Common myeloid progenitor, CD34-positive (primary cell): ENCODE measurements around the gene APBA1.

Experiments
- CTCF ChIA-PET: fragments of 350-600 bp; sonication (Branson Sonifier 250); formaldehyde crosslinking; loops from one replicate; lab custom pipeline; 2021; ENCODE audit warnings: antibody characterized with exemption; lab: Charles Lee
- POLR2A ChIA-PET: fragments of 350-600 bp; sonication (Branson Sonifier 250); formaldehyde crosslinking; loops from one replicate; lab custom pipeline; 2021; ENCODE audit warnings: antibody characterized with exemption; lab: Charles Lee
- DNase-seq, 3 donors: peaks; one replicate each; pipeline versions ENCODE4 v3.0.0 to v3.0.0-alpha.2; 2013
- H3K27ac ChIP-seq, 2 experiments: 1 replicate in 1 of 2; 2 replicates in 1 of 2; pipeline ENCODE4 v1.7.0; 2013; ENCODE audit warnings: inconsistent platforms in 2 of 2, low read length in 2 of 2, mild to moderate bottlenecking in 2 of 2, low read depth in 1 of 2, moderate library complexity in 1 of 2; ENCODE audit not compliant: severe bottlenecking in 2 of 2, insufficient read depth in 1 of 2, poor library complexity in 1 of 2
- H3K27me3 ChIP-seq, 5 experiments: replicated peaks in 2 of 5; 1 replicate in 3 of 5; 2 replicates in 2 of 5; pipeline versions ENCODE4 v1.6.1 to v1.7.0; 2013; ENCODE audit warnings: low read length in 4 of 5, mild to moderate bottlenecking in 2 of 5, moderate library complexity in 2 of 5, inconsistent platforms in 1 of 5; ENCODE audit not compliant: insufficient read depth in 5 of 5, control insufficient read depth in 4 of 5
- H3K36me3 ChIP-seq, 4 experiments: 1 replicate in 2 of 4; 2 replicates in 2 of 4; pipeline versions ENCODE4 v1.6.1 to v1.7.0; 2013; ENCODE audit warnings: low read length in 3 of 4, control low read depth in 1 of 4, mild to moderate bottlenecking in 1 of 4; ENCODE audit not compliant: control insufficient read depth in 4 of 4, insufficient read depth in 4 of 4
- H3K4me1 ChIP-seq, 4 experiments: 1 replicate in 3 of 4; 2 replicates in 1 of 4; pipeline versions ENCODE4 v1.6.1 to v1.7.1; 2013; ENCODE audit warnings: low read length in 3 of 4, mild to moderate bottlenecking in 3 of 4, control low read depth in 1 of 4, inconsistent platforms in 1 of 4, moderate library complexity in 1 of 4; ENCODE audit not compliant: control insufficient read depth in 4 of 4, insufficient read depth in 4 of 4; ENCODE audit errors: control extremely low read depth in 1 of 4
- H3K4me3 ChIP-seq, 7 experiments: 1 replicate in 4 of 7; 2 replicates in 3 of 7; pipeline versions ENCODE4 v1.5.1 to v1.7.0; 2013; ENCODE audit warnings: mild to moderate bottlenecking in 7 of 7, low read length in 6 of 7, moderate library complexity in 6 of 7, inconsistent platforms in 2 of 7, low read depth in 2 of 7, control low read depth in 1 of 7; ENCODE audit not compliant: insufficient read depth in 4 of 7, control insufficient read depth in 1 of 7; ENCODE audit errors: extremely low read depth in 1 of 7
- H3K9me3 ChIP-seq, 5 experiments: 1 replicate in 4 of 5; 2 replicates in 1 of 5; pipeline versions ENCODE4 v1.6.1 to v1.7.1; 2013; ENCODE audit warnings: low read length in 4 of 5, mild to moderate bottlenecking in 2 of 5, inconsistent platforms in 1 of 5, low read depth in 1 of 5, moderate library complexity in 1 of 5; ENCODE audit not compliant: control insufficient read depth in 4 of 5, insufficient read depth in 2 of 5; ENCODE audit errors: control extremely low read depth in 1 of 5
- WGBS: methylation state at CpG from one replicate; pipeline ENCODE4 v1.1.5; 2013; ENCODE audit not compliant: insufficient coverage; 5-methylcytosine and 5-hydroxymethylcytosine counted together

Gene APBA1

DNA sequence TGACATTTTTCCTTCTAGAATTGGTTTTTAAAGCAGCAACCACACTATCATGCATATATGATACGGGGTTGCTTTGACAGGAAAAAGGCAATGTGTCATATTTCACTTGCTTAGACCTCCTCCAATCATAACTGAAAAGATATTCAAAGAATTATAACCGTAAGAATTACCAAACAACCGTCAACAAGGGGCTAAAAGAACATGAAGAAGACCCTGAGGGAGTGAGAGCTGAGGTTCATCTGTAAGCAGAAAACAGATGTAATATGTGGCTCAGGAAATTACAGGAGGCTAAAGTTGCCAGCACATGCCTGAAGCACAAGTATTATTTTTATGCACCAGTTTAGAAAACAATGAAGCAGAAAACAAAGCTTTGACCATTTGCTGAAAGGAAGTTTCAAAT is 78.9 kb downstream of the APBA1 start:
- H3K4me1 ChIP-seq = no peaks in the 10 kb centered on the region
- no peaks in the 10 kb centered on the region for H3K36me3 ChIP-seq
- ChIA-PET POLR2A (no interaction called here), CTCF (no interaction called here)
- 60% methylated on average over 1 of the region's 3 CpGs for WGBS
- H3K27me3 ChIP-seq = no peaks in the 10 kb centered on the region
- no peak overlapping the region for H3K27ac ChIP-seq
- no peak overlapping the region for H3K4me3 ChIP-seq
- no peak for DNase-seq
- no peaks in the 10 kb centered on the region for H3K9me3 ChIP-seq

DNA sequence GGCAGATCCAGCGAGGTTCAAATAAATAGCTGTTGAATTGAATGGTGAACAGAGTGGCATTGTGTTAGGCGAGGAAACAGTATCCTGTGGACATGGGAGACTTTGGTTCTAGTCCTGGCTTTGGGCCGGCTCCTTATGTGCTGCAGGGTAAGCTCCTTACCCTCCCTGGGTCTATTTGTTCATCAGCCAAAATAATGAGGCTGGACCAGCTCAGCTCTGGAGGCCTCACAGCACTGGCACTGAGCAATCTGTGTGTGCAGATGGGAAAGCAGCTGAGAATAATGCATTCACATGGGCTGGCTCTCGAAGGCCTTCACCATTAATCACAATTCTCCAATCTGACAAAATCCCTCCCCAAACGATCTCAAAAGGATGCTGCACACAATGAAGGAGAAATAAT is 81.9 kb downstream of the APBA1 start:
- H3K9me3 ChIP-seq = peaks cover 0 to 2% (median 0%) of the 10 kb centered on the region in 5 experiments
- whole genome bisulfite sequencing = 98% methylated on average over 5 of the region's 5 CpGs

GRCh38 chr9:69589156-69589555 is 83.0 kb downstream of the APBA1 start:
- no peak overlapping the region for H3K27ac ChIP-seq
- no peak overlapping the region for H3K4me3 ChIP-seq
- H3K27me3 ChIP-seq = no peaks in the 10 kb centered on the region
- no peaks in the 10 kb centered on the region for H3K4me1 ChIP-seq
- DNase-seq = no peak
- POLR2A ChIA-PET = no interaction called here
- peaks cover 0 to 2% (median 0%) of the 10 kb centered on the region in 5 experiments for H3K9me3 ChIP-seq
- H3K36me3 ChIP-seq = no peaks in the 10 kb centered on the region
- CTCF ChIA-PET = no interaction called here
- WGBS = 100% methylated on average over 3 of the region's 3 CpGs

More for the DNA sequence above, 81.9 kb downstream of the APBA1 start:
- no peak overlapping the region for H3K4me3 ChIP-seq
- POLR2A ChIA-PET = no interaction called here
- DNase-seq = no peak
- H3K27me3 ChIP-seq = no peaks in the 10 kb centered on the region
- CTCF ChIA-PET = no interaction called here
- no peaks in the 10 kb centered on the region for H3K36me3 ChIP-seq
- H3K4me1 ChIP-seq = no peaks in the 10 kb centered on the region
- H3K27ac ChIP-seq = no peak overlapping the region

- CTCF ChIA-PET = no interaction called here
- POLR2A ChIA-PET = no interaction called here
Observed at GRCh38 chr9:69585571-69585970, 86.6 kb downstream of the APBA1 start.

GRCh38 chr9:69584759-69585158 is 87.4 kb downstream of the APBA1 start:
- no peak overlapping the region for H3K4me3 ChIP-seq
- CTCF ChIA-PET = no interaction called here
- H3K27ac ChIP-seq = no peak overlapping the region
- H3K36me3 ChIP-seq = no peaks in the 10 kb centered on the region
- peaks cover 0 to 2% (median 0%) of the 10 kb centered on the region in 5 experiments for H3K9me3 ChIP-seq
- POLR2A ChIA-PET = no interaction called here
- H3K4me1 ChIP-seq = peaks cover 0 to 10% (median 0%) of the 10 kb centered on the region in 4 experiments
- no peak for DNase-seq
- no peaks in the 10 kb centered on the region for H3K27me3 ChIP-seq

More at GRCh38 chr9:69585571-69585970, 86.6 kb downstream of the APBA1 start:
- Histone ChIP-seq H3K27ac (no peak overlapping the region), H3K27me3 (no peaks in the 10 kb centered on the region), H3K4me1 (peaks cover 0 to 7% (median 0%) of the 10 kb centered on the region in 4 experiments), H3K4me3 (no peak overlapping the region), H3K36me3 (no peaks in the 10 kb centered on the region), H3K9me3 (peaks cover 0 to 2% (median 0%) of the 10 kb centered on the region in 5 experiments)
- DNase-seq = no peak
- WGBS = 100% methylated on average over 2 of the region's 2 CpGs

DNA sequence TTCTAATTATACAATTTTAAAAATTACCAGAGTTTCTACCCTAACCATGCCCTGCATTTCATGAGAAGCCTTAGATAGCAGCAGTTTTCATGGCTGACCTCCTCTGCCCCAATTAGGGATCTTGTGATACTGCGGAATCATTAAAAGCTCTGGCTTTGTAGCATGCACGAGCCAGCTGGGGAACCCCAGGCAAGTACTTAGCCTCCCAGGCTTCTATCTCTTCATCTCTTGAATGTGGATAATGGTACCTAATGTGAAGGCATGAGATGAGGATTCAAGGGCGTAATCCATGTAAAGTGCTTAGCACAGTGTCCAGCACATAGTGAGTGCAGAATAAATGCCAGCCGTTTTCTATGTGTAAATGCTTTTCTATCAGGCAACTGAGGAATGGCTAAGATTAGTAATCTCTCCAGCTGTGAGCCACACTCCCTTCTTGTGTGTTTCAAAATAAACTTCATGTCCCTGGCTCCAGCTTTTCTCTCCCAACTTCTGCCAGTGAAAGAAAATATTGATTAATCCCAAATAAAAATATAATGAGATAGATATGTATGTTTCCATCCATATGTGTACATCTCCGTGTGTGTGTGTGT is 88.4 kb downstream of the APBA1 start:
- WGBS = 100% methylated on average over 1 of the region's 5 CpGs
- CTCF ChIA-PET = no interaction called here

DNA sequence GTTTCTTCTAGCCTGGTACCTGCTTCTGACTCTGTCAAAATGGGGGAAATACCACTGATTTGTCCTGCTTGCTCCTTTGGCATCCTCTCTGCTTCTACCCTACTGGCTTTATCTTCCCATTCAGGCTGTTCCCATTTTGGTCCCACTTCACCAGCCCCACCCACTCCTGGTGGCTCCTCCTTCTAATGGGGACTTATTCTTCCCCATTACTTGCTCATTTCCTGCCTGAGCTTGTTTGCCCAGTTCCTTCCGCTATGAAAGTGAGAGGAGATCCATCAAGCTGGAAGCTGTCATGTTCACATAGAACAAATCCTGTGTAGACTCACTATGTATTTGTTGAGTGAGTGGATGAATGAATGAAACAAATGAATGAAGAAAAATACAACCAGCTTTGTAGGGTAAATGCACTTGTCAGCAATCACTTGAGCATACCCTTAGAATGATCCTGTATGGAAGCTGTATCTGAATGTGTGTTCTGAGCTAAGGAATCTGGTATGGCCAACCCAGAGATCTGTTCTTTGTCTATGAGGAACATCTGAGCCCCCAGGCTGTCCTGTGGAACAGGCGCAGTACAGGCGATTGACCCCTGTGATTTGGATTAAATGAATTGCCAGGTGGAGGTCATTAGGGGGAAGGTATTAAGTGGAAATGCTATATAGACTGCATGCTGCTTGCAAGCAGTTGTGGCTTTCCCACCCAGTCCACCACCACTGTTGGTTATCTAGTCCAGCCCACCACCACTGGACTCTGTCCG is 89.5 kb downstream of the APBA1 start:
- Histone ChIP-seq H3K27me3 (no peaks in the 10 kb centered on the region), H3K9me3 (peaks cover 0 to 2% (median 0%) of the 10 kb centered on the region in 5 experiments), H3K4me3 (no peak overlapping the region), H3K4me1 (peaks cover 0 to 10% (median 0%) of the 10 kb centered on the region in 4 experiments), H3K27ac (no peak overlapping the region), H3K36me3 (no peaks in the 10 kb centered on the region)
- POLR2A ChIA-PET = no interaction called here
- peak in 1 of 3 donors; percentile 10 for DNase-seq
- WGBS = 43% methylated on average over 1 of the region's 4 CpGs
- CTCF ChIA-PET = no interaction called here

More for the DNA sequence above, 88.4 kb downstream of the APBA1 start:
- H3K4me1 ChIP-seq = peaks cover 0 to 10% (median 0%) of the 10 kb centered on the region in 4 experiments
- H3K27ac ChIP-seq = no peak overlapping the region
- POLR2A ChIA-PET = no interaction called here
- H3K4me3 ChIP-seq = no peak overlapping the region
- peaks cover 0 to 2% (median 0%) of the 10 kb centered on the region in 5 experiments for H3K9me3 ChIP-seq
- DNase-seq = no peak
- no peaks in the 10 kb centered on the region for H3K36me3 ChIP-seq
- no peaks in the 10 kb centered on the region for H3K27me3 ChIP-seq
